Mucosa of descending colon (tissue), 3 donors: ENCODE data around the gene KCNB1. TPM values are rescaled to one million over a fixed set of nuclear protein-coding genes. Genes with fewer than 3 reads are reported as not detected.

Experiments
- ATAC-seq: fragments of 200-7000 bp; cut with Tn5 transposase; one replicate; pipeline ENCODE4 v1.9.1; 2020; ENCODE audit warnings: mild to moderate bottlenecking, moderate library complexity
- DNase-seq, 3 donors: peaks; one replicate each; pipeline ENCODE4 v3.0.0-alpha.2; 2020
- H3K36me3 ChIP-seq: fragments of 200-600 bp; one replicate; pipeline ENCODE4 v1.8.0; 2021; ENCODE audit warnings: low read depth, mild to moderate bottlenecking
- H3K4me1 ChIP-seq: fragments of 200-600 bp; one replicate; pipeline ENCODE4 v1.8.0; 2021; ENCODE audit warnings: low read depth, mild to moderate bottlenecking
- H3K4me3 ChIP-seq: fragments of 200-600 bp; one replicate; pipeline ENCODE4 v1.8.0; 2021; ENCODE audit warnings: mild to moderate bottlenecking
- H3K9me3 ChIP-seq: fragments of 200-600 bp; one replicate; pipeline ENCODE4 v1.8.0; 2021; ENCODE audit warnings: mild to moderate bottlenecking
- CTCF ChIP-seq: fragments of 200-600 bp; IDR thresholded peaks from one replicate; pipeline ENCODE4 v1.8.0; 2022; ENCODE audit warnings: antibody characterized with exemption, mild to moderate bottlenecking
- intact Hi-C, 2 donors: fragments of 100-400 bp; cut with DNase I in 1 of 2; cut with micrococcal nuclease in 1 of 2; formaldehyde crosslinking; loops; one replicate each; pipeline versions ENCODE4 v1.11.0 to v1.11.1; 2022; cut with DNase I, micrococcal nuclease
- total RNA-seq, 3 donors: library from RNA; stranded (reverse); fragmentation: NEBNext Ultra II Directional in 2 of 3; extraction: Animal tissue kit (Norgen Biotek cat#: 25700) in 2 of 3; gene quantifications; one replicate each; pipeline versions ENCODE4 v1.2.1 to v1.2.4, GENCODE V29; 2021 to 2023
- donor health status: DM: no; HTN: no; CAD: no; lungs with moderate emphysema.
- donor health status: DM: no; HTN: no; CAD: no.
- donor health status: DM: no; HTN: yes; CAD: no.

Gene KCNB1
- total RNA-seq, 3 donors from 2014 or later, result 0.46 to 14.6 (median 2.3) TPM

- Histone ChIP-seq H3K4me1 (no peaks in the 10 kb centered on the region), H3K4me3 (no peak overlapping the region), H3K36me3 (no peaks in the 10 kb centered on the region), H3K9me3 (no peaks in the 10 kb centered on the region)
- DNase-seq (no peak), ATAC-seq (no peak)
- intact Hi-C loops, result no loop called here
- no peak for TF ChIP-seq CTCF
Measured at GRCh38 chr20:49459684-49460083, 22.8 kb downstream of the KCNB1 start.

GRCh38 chr20:49457444-49457843, 25.0 kb downstream of the KCNB1 start:
- DNase-seq, result no peak
- Histone ChIP-seq H3K4me1 (no peaks in the 10 kb centered on the region), H3K9me3 (no peaks in the 10 kb centered on the region), H3K36me3 (no peaks in the 10 kb centered on the region), H3K4me3 (no peak overlapping the region)
- intact Hi-C loops, result no loop called here
- TF ChIP-seq CTCF, result no peak
- no peak for ATAC-seq

- TF ChIP-seq CTCF, result no peak
- Histone ChIP-seq H3K9me3 (no peaks in the 10 kb centered on the region), H3K4me1 (no peaks in the 10 kb centered on the region), H3K4me3 (no peak overlapping the region), H3K36me3 (no peaks in the 10 kb centered on the region)
- ATAC-seq (no peak), DNase-seq (no peak)
- intact Hi-C loops, result no loop called here
Measured at GRCh38 chr20:49456646-49457045, 25.8 kb downstream of the KCNB1 start.

- intact Hi-C loops, result no loop called here
- H3K9me3 ChIP-seq, result no peaks in the 10 kb centered on the region
- H3K4me3 ChIP-seq, result no peak overlapping the region
- H3K36me3 ChIP-seq, result no peaks in the 10 kb centered on the region
- H3K4me1 ChIP-seq, result no peaks in the 10 kb centered on the region
- DNase-seq (no peak), ATAC-seq (no peak)
- TF ChIP-seq CTCF, result no peak
Measured at GRCh38 chr20:49455691-49456090, 26.8 kb downstream of the KCNB1 start.

GRCh38 chr20:49452011-49452482, 30.4 kb downstream of the KCNB1 start:
- Histone ChIP-seq H3K4me3 (no peak overlapping the region), H3K9me3 (no peaks in the 10 kb centered on the region), H3K36me3 (no peaks in the 10 kb centered on the region), H3K4me1 (no peaks in the 10 kb centered on the region)
- intact Hi-C loops, result no loop called here
- DNase-seq (no peak), ATAC-seq (no peak)
- TF ChIP-seq CTCF, result no peak

GRCh38 chr20:49450281-49450721, 32.2 kb downstream of the KCNB1 start:
- intact Hi-C loops, result no loop called here
- no peak for TF ChIP-seq CTCF
- Histone ChIP-seq H3K4me1 (no peaks in the 10 kb centered on the region), H3K36me3 (no peaks in the 10 kb centered on the region), H3K4me3 (no peak overlapping the region), H3K9me3 (no peaks in the 10 kb centered on the region)
- ATAC-seq (no peak), DNase-seq (no peak)
